ENCODE results near the gene DIAPH3.

Gene DIAPH3

DNA sequence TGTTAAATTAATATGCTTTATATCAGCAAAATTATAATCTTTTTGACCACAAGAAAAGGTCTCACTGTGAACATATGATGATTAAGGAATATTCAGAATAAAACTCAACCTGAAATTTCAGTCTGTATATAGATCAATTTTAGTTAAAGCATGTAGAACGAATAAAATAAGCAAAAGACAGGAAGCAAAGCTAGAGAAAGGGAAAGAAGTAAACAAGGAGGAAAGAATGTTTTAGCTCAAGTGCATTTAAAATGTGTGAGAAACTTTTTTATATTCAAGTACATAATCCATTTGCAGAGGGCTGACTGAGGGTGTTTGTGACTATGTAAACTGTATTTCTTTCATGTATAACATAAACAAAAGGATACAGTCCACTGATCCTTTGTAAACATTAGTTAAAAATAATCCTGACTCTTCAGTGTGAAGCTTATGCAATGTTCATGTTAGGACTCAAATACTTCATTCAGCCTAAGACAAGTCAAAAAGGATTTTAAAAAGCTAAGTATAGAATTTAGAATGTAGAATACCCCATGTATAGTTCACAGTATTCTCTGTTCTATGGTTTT is 472.1 kb downstream of the DIAPH3 start:
- intact Hi-C loops (cut with DNase I), result no loop called here
- DNase-seq, result no peak

GRCh38 chr13:59690857-59691500 is 472.7 kb downstream of the DIAPH3 start:
- DNase-seq, result no peak
- intact Hi-C loops (cut with DNase I), result no loop called here

DNA sequence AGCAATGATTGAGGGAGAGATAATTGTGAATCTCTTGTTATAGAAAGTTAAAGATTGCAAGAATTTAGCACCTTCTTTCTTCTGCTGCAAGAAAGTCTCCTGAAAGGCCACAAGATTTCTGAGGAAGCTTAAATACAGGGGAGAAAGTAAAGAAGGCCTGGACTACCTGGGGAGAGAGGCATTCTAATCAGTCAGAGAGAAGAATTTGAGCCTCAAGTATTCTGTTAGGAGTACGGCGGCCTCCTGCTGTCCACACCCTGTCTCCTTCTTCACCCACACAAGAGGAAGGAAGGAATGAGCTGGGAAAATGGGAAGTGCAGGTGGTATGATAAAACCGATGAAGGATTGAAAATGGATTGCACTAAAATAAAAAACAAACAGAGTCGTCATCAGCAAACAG is 474.7 kb downstream of the DIAPH3 start:
- intact Hi-C loops (cut with DNase I), result no loop called here
- DNase-seq, result no peak

DNA sequence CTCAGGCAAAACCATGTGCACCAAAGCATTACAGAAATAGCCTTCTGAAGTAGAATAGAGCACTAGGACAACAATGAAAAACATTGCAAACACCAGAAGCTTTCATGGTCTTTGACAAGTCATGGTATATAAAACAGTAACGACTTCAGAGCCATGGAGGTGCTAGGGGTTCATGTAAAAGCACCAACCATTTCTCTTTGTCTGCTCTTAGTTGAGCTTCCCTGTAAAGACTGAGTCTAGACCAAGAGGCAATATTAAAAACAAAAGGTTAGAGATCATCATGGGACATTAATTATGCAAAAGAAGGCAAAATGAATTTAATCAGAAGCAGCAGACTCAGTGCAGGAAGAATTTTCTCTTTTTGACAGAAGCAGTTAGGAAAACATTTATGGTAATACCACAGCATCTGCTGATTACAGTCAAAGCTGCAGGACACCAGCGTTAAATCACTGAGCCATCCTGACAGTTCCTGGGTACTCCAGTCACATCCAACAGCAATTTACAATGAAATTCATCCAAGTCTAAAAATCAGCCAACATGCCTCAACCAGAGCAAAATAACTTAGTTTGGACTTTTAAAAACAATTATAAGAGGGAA is 476.8 kb downstream of the DIAPH3 start:
- intact Hi-C loops (cut with DNase I), result no loop called here
- no peak for DNase-seq

DNA sequence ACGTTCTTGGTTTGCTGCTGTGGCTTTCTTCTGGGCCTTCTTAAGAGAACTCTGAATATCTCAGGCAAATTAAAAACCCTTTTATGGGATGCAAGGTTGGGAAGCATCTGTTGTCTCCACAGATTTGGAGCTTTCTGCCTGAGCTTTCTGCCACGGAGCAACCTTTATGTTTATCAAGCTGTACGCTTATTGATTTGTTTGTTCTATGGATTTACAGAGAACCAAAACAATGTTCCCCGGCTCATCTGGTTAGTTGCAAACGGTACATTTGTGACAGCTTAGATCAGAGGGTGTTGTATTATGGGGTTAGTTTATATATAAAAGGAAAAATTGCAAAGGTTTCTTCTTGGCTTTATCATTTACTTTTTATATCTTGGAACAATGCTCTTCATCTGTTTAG is 479.6 kb downstream of the DIAPH3 start:
- intact Hi-C loops (cut with DNase I), result loop anchor here (5.0 kb wide), 1 partner anchor 648 kb away; no protein-coding TSS in a partner anchor
- no peak for DNase-seq

DNA sequence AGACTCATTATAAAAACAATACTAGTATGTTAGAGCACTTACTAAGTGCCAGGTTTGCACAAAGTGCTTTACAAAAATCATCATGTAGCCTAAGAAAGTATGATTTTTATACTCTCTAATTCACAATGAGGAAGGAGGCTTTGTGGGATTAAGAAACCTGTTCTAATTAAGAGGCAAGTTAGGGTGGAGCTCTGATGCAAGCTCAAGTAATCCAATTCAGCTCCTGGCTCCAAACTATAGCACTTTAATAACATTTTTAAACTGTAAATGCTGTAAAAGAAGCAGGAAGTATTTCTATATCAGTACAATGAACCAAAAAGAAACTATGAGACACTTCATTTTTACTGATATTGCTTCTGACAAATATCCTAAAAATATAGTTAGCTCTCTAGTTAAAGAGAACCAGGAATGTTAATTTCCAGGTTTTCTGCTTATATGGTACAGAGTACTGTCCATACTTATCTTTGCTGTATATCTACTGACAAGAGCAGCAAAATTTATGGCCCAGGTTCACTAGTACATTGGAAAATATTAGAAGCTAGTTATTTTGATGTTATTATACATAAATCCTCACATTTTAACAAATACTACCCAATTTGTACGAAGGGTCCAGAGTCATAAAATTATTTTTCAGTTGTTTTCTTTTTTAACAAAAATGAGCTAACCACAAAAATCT is 482.0 kb downstream of the DIAPH3 start:
- intact Hi-C loops (cut with DNase I), result loop anchor here (5.0 kb wide), 1 partner anchor 651 kb away; no protein-coding TSS in a partner anchor
- DNase-seq, result no peak

DNA sequence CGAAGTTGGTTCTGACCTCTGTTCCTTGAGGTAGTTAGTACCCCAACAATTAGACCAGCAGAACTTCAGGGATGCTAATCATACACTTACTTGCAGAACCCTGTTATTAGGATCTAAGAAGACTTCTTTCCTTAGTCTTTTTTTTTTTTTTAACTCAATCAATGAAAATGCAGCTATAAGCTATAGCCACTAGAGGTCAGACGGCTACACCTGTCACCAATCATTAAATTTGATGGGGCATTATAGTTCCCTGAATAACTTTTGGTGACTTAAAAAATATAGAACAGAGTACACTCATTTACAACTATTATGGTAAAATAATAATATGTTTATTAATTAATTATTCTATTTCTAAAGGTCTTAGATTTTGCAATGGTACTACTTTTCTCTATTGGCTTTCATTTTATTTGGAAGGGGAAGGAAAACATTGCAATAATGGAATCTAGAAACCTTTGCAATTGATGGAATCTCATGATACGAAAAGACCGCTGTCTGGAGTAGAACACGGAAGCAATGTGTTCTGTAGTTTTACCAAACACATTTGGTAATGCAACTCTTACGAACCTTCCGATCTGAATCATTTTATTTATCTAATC is 483.2 kb downstream of the DIAPH3 start:
- intact Hi-C loops (cut with DNase I), result loop anchor here (5.0 kb wide), 1 partner anchor 652 kb away; no protein-coding TSS in a partner anchor
- DNase-seq, result no peak

- intact Hi-C loops (cut with DNase I), result loop anchor here (5.0 to 10.0 kb wide), 3 partner anchors 226 to 753 kb away; no protein-coding TSS in a partner anchor
- DNase-seq, result no peak
Measured at GRCh38 chr13:59679254-59679653, 484.5 kb downstream of the DIAPH3 start.

DNA sequence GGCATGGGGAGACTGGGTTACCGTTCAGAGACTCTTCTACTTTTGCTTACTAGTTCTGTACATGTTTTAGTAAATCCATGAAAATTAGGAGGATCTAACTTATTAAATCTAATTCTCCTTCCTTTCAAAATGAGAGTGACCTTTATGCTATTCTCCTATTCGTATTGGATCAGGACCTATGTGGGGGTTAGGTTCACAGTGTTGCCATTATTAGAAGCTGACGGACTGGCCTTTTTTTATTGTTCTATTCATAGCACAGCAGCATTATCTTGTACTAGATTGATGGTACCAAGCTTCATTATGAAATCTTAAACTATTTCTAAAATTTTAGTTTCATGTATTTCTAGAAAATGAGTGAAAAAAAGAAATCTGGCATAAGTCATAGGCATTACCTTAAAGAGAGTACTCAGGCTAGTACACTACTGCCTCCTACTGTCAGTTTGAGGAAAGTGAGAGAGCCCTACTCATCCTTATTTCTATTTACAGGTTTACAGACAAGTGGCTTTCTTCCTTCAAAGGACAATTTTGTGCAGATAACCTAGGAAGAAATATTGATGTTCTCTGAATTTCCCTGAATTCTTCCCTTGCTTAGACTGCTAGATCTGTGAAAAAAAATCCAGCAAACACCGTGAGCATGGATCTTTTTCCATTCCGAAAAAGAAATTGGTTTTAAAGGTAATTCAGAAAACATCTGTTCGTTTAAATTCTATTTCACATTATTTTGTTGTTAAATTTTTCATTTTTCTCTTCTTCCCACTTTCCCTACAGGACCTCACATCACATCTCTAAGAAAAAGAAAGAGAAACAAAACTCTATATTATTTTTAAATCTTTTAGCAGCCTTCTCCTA is 485.5 kb downstream of the DIAPH3 start:
- no peak for DNase-seq
- intact Hi-C loops (cut with DNase I), result loop anchor here (5.0 to 10.0 kb wide), 3 partner anchors 227 to 754 kb away; no protein-coding TSS in a partner anchor

- intact Hi-C loops (cut with DNase I), result loop anchor here (5.0 to 10.0 kb wide), 3 partner anchors 227 to 755 kb away; no protein-coding TSS in a partner anchor
Measured at GRCh38 chr13:59677430-59677829, 486.3 kb downstream of the DIAPH3 start.

GRCh38 chr13:59674616-59675015 is 489.1 kb downstream of the DIAPH3 start:
- DNase-seq, result no peak
- intact Hi-C loops (cut with DNase I), result loop anchor here (5.0 to 10.0 kb wide), 3 partner anchors 230 to 758 kb away; no protein-coding TSS in a partner anchor

More at GRCh38 chr13:59677430-59677829, 486.3 kb downstream of the DIAPH3 start:
- no peak for DNase-seq

DNA sequence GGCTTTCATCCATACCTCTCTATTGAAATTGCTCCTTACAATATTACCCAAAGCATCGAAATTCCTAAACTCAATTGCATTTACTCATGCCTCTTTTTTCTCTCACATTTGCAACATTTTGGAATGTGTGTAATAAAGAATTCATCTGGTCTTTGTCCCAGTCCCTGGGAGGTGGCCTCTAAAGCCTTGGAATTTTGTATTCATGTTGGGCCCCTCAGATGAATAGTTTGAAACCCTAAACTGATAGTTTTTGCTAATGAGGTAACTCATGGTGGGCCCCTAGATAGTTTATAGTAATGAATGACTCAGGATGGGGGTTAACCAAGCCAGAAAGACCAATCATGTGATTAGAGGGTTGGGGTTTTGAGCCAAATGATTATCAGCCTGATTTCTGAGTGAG is 490.4 kb downstream of the DIAPH3 start:
- intact Hi-C loops (cut with DNase I), result loop anchor here (10.0 kb wide), 1 partner anchor 232 kb away; no protein-coding TSS in a partner anchor
- DNase-seq, result no peak

DNA sequence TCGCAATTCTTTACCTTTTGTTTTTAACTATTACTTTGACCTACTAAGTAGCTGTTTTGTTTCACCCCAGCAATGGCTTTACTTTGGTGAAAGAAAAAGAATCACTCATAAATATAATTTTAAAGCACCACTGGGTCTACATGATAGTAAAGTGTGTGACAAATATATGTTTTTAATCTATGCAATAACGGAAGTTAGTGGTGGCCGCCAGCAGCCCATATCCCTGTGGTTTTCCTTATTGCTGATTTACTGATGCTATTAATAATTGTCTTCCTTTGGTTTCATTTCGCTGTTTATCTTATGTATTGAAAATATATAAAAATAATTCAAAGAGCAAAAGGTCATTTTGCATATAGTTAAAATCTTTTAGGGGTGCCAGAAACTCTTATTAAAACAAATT is 491.3 kb downstream of the DIAPH3 start:
- no peak for DNase-seq
- intact Hi-C loops (cut with DNase I), result loop anchor here (10.0 kb wide), 1 partner anchor 232 kb away; no protein-coding TSS in a partner anchor

- intact Hi-C loops (cut with DNase I), result loop anchor here (10.0 kb wide), 1 partner anchor 233 kb away; no protein-coding TSS in a partner anchor
- DNase-seq, result no peak
Measured at GRCh38 chr13:59671881-59672280, 491.8 kb downstream of the DIAPH3 start.

DNA sequence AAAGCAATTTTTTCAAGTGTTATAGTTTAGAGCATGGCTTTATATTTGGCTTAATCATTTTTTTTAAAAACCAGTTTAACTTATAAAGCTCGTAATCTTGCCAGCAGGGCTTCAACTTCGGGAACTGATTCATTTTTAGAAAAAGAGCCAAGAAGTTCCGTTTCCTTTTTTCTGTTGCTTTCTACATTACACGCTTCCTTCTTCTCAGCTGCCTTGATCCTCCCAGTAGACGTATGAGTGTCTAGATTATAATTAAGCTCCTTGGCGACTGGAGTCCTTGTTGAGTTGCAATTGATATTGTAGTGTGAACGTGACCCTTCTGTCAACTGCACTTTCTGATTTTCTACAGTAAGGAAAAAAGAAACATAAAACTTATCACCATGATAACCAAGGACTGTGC is 497.2 kb downstream of the DIAPH3 start:
- no peak for DNase-seq
- intact Hi-C loops (cut with DNase I), result no loop called here

GRCh38 chr13:59665732-59666131 is 498.0 kb downstream of the DIAPH3 start:
- intact Hi-C loops (cut with DNase I), result no loop called here
- DNase-seq, result no peak

- intact Hi-C loops (cut with DNase I), result no loop called here
- no peak for DNase-seq
Measured at GRCh38 chr13:59665184-59665583, 498.5 kb downstream of the DIAPH3 start.

GRCh38 chr13:59664586-59664985 is 499.1 kb downstream of the DIAPH3 start:
- DNase-seq, result no peak
- intact Hi-C loops (cut with DNase I), result no loop called here

GRCh38 chr13:59663707-59664106 is 500.0 kb downstream of the DIAPH3 start:
- intact Hi-C loops (cut with DNase I), result no loop called here
- DNase-seq, result no peak

DNA sequence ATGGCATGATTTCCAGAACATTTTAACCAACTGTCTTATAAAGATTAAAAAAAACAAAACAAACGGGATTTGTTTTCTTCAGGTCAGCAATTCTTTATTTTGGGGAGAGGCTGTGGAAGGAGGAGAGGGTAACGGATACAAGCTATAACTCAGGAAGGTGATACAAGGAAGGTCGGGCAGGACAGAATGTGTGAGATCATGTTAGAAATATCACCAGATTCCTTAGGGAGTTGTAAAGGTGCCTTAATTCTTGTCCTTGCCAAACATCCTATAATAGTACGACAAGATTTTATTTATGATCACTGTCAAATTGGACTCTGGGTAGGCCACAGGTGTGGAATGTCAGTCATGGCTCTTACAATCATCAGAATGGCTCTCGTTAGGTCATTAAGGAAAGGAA is 503.1 kb downstream of the DIAPH3 start:
- intact Hi-C loops (cut with DNase I), result no loop called here
- no peak for DNase-seq

All from posterior cingulate gyrus (tissue), 11 donors.